ENCODE data around the gene DYNLL1.
"Not testable (repeated sequence)": the region's sequence is repeated elsewhere in the genome, so short reads cannot be mapped to it uniquely, and the experiment has no call there.

DYNLL1 gene

DNA sequence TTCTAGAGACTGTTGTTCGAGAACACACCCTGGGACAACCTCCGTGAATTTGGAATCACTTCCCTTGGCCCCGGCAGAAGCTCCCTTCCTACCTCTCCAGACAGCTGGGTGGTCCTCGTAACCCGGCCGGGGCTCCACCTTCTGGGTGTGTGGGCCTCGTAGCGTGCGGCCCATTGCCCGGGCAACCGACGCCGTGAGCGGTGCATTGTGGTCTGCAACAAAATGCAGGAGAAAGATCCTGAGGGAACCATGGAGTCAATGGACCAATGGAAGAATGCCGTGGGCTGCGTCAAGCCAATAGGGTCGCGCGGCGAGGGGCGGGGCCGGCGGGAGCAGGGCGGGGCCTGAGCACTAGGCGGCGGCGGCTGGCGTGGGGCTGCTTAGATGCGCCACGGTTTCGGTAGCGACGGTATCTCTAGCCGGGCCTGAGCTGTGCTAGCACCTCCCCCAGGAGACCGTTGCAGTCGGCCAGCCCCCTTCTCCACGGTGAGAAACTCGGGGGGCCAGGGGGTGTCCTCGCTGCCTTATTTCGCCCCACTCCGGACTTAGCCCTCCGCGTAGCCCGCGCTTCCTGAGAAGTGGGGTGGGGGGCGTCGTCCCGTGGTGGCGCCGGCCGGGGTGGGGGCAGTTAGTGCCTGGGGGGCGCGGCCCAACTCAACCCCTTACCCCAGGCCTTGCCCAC, at the start of gene DYNLL1:
Gene DYNLL1, plus strand, starts transcription at position 383 of the 682 bp plus-strand sequence. CDS start 309 bp downstream, outside the sequence.
- peaks cover 5% of the 10 kb centered on the region; the same call in 1 of the 2 replicates for H3K36me3 ChIP-seq (ENCODE audit: control insufficient read depth, insufficient read depth, low read length)
- H3K4me1 ChIP-seq (ENCODE audit: control insufficient read depth, insufficient read depth, low read length) = no peaks in the 10 kb centered on the region
- no peaks in the 10 kb centered on the region for H3K9me3 ChIP-seq (ENCODE audit: control insufficient read depth, insufficient read depth, low read length)
- no peaks in the 10 kb centered on the region for H3K27me3 ChIP-seq (ENCODE audit: control insufficient read depth, insufficient read depth, low read length)
- DNase-seq (ENCODE audit: low read depth, low spot score) = peak; percentile 98
- WGBS (ENCODE audit: insufficient coverage, insufficient read length) = no CpG with 5 or more reads among the region's 53 CpGs
- peak within 1 kb of the TSS; percentile 77 for H3K4me3 ChIP-seq (ENCODE audit: low read length)
- H3K27ac ChIP-seq (ENCODE audit: low read length) = no peak within 1 kb of the TSS

- peak overlapping the region; percentile 82 for H3K4me3 ChIP-seq (ENCODE audit: low read length)
- H3K27me3 ChIP-seq (ENCODE audit: control insufficient read depth, insufficient read depth, low read length); DNase-seq (ENCODE audit: low read depth, low spot score); H3K9me3 ChIP-seq (ENCODE audit: control insufficient read depth, insufficient read depth, low read length); H3K27ac ChIP-seq (ENCODE audit: low read length); H3K36me3 ChIP-seq (ENCODE audit: control insufficient read depth, insufficient read depth, low read length); H3K4me1 ChIP-seq (ENCODE audit: control insufficient read depth, insufficient read depth, low read length): not testable (repeated sequence)
- no CpG with 5 or more reads among the region's 17 CpGs for WGBS (ENCODE audit: insufficient coverage, insufficient read length)
These were observed 49.1 kb upstream of the DYNLL1 start for GRCh38 chr12:120446844-120447178.

- H3K27ac ChIP-seq (ENCODE audit: low read length) = no peak overlapping the region
- no peaks in the 10 kb centered on the region for H3K27me3 ChIP-seq (ENCODE audit: control insufficient read depth, insufficient read depth, low read length)
- no peaks in the 10 kb centered on the region for H3K9me3 ChIP-seq (ENCODE audit: control insufficient read depth, insufficient read depth, low read length)
- no peak overlapping the region for H3K4me3 ChIP-seq (ENCODE audit: low read length)
- H3K36me3 ChIP-seq (ENCODE audit: control insufficient read depth, insufficient read depth, low read length) = peaks cover 4% of the 10 kb centered on the region; the same call in 1 of the 2 replicates
- H3K4me1 ChIP-seq (ENCODE audit: control insufficient read depth, insufficient read depth, low read length) = no peaks in the 10 kb centered on the region
- no peak for DNase-seq (ENCODE audit: low read depth, low spot score)
- WGBS (ENCODE audit: insufficient coverage, insufficient read length) = no CpG with 5 or more reads among the region's 4 CpGs
These were observed 47.9 kb upstream of the DYNLL1 start for GRCh38 chr12:120447992-120448391.

DNA sequence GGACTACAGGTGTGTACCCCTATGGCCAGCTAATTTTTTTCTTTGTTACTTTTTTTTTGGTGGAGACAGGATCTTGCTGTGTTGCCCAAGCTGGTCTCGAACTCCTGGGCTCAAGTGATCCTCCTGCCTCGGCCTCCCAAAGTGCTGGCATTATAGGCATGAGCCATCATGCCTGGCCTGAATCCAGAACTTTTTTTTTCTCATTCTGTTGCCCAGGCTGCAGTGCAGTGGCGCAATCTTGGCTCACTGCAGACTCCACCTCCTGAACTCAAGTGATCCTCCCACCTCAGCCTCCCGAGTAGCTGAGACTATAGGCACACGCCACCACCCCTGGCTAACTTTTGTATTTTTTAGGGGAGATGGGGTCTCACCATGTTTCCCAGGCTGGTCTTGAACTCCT, 43.4 kb upstream of the DYNLL1 start:
- not testable (repeated sequence) for H3K27me3 ChIP-seq (ENCODE audit: control insufficient read depth, insufficient read depth, low read length); H3K4me1 ChIP-seq (ENCODE audit: control insufficient read depth, insufficient read depth, low read length); H3K36me3 ChIP-seq (ENCODE audit: control insufficient read depth, insufficient read depth, low read length); H3K27ac ChIP-seq (ENCODE audit: low read length); DNase-seq (ENCODE audit: low read depth, low spot score); H3K4me3 ChIP-seq (ENCODE audit: low read length); H3K9me3 ChIP-seq (ENCODE audit: control insufficient read depth, insufficient read depth, low read length)
- WGBS (ENCODE audit: insufficient coverage, insufficient read length) = no CpG with 5 or more reads among the region's 5 CpGs

DNA sequence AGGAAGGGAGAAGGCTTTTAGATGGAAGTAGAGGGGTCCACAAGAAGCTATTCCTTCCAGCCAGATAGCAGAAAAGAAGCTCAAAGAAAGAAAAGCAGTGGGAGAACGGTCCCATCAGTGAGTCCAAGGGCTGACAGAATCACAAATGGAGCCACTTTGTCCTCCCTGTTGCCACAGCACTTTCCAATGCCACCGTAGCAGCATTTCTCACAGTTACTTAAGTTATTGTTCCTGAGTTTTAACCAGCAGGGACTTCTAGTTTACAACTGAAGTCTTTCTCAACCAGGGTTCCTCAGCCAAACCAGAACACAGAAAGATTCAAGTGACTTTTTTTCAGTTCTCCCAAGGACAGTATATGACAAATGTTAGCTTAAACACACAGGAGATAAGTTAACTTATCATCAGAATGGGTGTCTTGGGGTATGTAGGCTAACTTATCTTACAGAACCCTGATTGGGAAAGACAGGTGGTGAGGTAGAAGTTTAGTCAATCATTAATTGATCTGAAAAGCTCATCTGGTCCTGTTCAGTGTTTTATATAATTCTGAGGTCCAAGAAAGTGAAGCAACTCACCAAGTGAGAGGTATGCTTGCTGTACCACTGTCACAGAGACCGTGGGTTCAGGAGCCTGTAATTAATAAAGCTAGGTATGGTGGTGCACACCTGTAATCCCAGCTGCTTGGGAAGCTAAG, 42.7 kb upstream of the DYNLL1 start:
- WGBS (ENCODE audit: insufficient coverage, insufficient read length) = no CpG with 5 or more reads among the region's 3 CpGs
- H3K36me3 ChIP-seq (ENCODE audit: control insufficient read depth, insufficient read depth, low read length) = peaks cover 6% of the 10 kb centered on the region; the same call in 1 of the 2 replicates
- no peaks in the 10 kb centered on the region for H3K27me3 ChIP-seq (ENCODE audit: control insufficient read depth, insufficient read depth, low read length)
- no peak overlapping the region for H3K4me3 ChIP-seq (ENCODE audit: low read length)
- no peak overlapping the region for H3K27ac ChIP-seq (ENCODE audit: low read length)
- DNase-seq (ENCODE audit: low read depth, low spot score) = no peak
- H3K9me3 ChIP-seq (ENCODE audit: control insufficient read depth, insufficient read depth, low read length) = no peaks in the 10 kb centered on the region
- H3K4me1 ChIP-seq (ENCODE audit: control insufficient read depth, insufficient read depth, low read length) = no peaks in the 10 kb centered on the region

- no peak for DNase-seq (ENCODE audit: low read depth, low spot score)
- peaks cover 7% of the 10 kb centered on the region; the same call in 1 of the 2 replicates for H3K36me3 ChIP-seq (ENCODE audit: control insufficient read depth, insufficient read depth, low read length)
- no peaks in the 10 kb centered on the region for H3K9me3 ChIP-seq (ENCODE audit: control insufficient read depth, insufficient read depth, low read length)
- H3K27me3 ChIP-seq (ENCODE audit: control insufficient read depth, insufficient read depth, low read length) = no peaks in the 10 kb centered on the region
- WGBS (ENCODE audit: insufficient coverage, insufficient read length) = no CpG with 5 or more reads among the region's 4 CpGs
- H3K4me1 ChIP-seq (ENCODE audit: control insufficient read depth, insufficient read depth, low read length) = no peaks in the 10 kb centered on the region
- H3K4me3 ChIP-seq (ENCODE audit: low read length) = no peak overlapping the region
- no peak overlapping the region for H3K27ac ChIP-seq (ENCODE audit: low read length)
These were observed 41.9 kb upstream of the DYNLL1 start for GRCh38 chr12:120453977-120454376.

DNA sequence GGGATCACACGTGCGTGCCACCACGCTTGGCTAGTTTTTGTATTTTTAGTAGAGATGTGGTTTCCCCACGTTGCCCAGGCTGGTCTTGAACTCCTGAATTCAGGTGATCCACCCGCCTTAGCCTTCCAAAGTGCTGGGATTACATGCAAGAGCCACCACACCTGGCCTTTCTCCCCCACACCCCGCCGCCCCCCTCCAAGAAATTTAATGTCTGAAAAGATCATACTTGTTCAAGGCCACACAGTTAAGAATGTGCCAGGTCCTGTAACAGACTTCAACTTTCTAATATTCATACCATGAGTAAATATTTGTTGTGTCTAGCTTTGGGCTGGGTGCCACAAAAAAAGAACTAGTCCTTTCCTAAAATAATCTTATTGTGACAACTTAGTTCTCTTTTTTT, 40.6 kb upstream of the DYNLL1 start:
- Histone ChIP-seq H3K4me1 (ENCODE audit: control insufficient read depth, insufficient read depth, low read length) (no peaks in the 10 kb centered on the region), H3K4me3 (ENCODE audit: low read length) (no peak overlapping the region), H3K9me3 (ENCODE audit: control insufficient read depth, insufficient read depth, low read length) (no peaks in the 10 kb centered on the region), H3K36me3 (ENCODE audit: control insufficient read depth, insufficient read depth, low read length) (peaks cover 13% of the 10 kb centered on the region; the same call in 1 of the 2 replicates), H3K27ac (ENCODE audit: low read length) (no peak overlapping the region), H3K27me3 (ENCODE audit: control insufficient read depth, insufficient read depth, low read length) (no peaks in the 10 kb centered on the region)
- no peak for DNase-seq (ENCODE audit: low read depth, low spot score)
- WGBS (ENCODE audit: insufficient coverage, insufficient read length) = no CpG with 5 or more reads among the region's 7 CpGs

- Histone ChIP-seq H3K4me1 (ENCODE audit: control insufficient read depth, insufficient read depth, low read length) (no peaks in the 10 kb centered on the region), H3K36me3 (ENCODE audit: control insufficient read depth, insufficient read depth, low read length) (peaks cover 13% of the 10 kb centered on the region; the same call in 1 of the 2 replicates), H3K27me3 (ENCODE audit: control insufficient read depth, insufficient read depth, low read length) (no peaks in the 10 kb centered on the region), H3K4me3 (ENCODE audit: low read length) (no peak overlapping the region), H3K27ac (ENCODE audit: low read length) (no peak overlapping the region), H3K9me3 (ENCODE audit: control insufficient read depth, insufficient read depth, low read length) (no peaks in the 10 kb centered on the region)
- DNase-seq (ENCODE audit: low read depth, low spot score) = no peak
- WGBS (ENCODE audit: insufficient coverage, insufficient read length) = no CpG with 5 or more reads among the region's 6 CpGs
These were observed 38.8 kb upstream of the DYNLL1 start for GRCh38 chr12:120457133-120457532.

DNA sequence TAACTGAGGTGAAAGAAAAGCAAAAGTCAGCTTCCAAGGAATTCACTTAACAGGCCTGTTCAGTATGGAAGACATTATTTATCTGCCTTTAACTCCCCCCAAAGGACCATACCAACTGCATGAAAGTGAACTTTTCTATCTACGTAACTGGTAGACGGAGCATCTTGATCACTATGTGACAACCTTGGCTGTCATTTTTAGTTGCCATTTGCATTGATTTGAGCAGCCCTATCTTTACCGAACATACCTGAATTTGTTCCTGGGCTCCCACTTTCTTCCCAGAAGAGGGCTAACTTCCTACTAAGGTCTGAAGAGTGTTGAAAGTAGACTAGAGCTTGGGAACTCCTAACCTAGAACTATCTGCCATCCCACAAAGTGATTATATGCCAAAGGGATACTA, 35.8 kb upstream of the DYNLL1 start:
- DNase-seq (ENCODE audit: low read depth, low spot score) = no peak
- H3K4me1 ChIP-seq (ENCODE audit: control insufficient read depth, insufficient read depth, low read length) = no peaks in the 10 kb centered on the region
- H3K9me3 ChIP-seq (ENCODE audit: control insufficient read depth, insufficient read depth, low read length) = no peaks in the 10 kb centered on the region
- H3K36me3 ChIP-seq (ENCODE audit: control insufficient read depth, insufficient read depth, low read length) = peaks cover 30% of the 10 kb centered on the region; the same call in 1 of the 2 replicates
- no CpG with 5 or more reads among the region's 3 CpGs for WGBS (ENCODE audit: insufficient coverage, insufficient read length)
- no peak overlapping the region for H3K4me3 ChIP-seq (ENCODE audit: low read length)
- H3K27me3 ChIP-seq (ENCODE audit: control insufficient read depth, insufficient read depth, low read length) = no peaks in the 10 kb centered on the region
- H3K27ac ChIP-seq (ENCODE audit: low read length) = no peak overlapping the region

DNA sequence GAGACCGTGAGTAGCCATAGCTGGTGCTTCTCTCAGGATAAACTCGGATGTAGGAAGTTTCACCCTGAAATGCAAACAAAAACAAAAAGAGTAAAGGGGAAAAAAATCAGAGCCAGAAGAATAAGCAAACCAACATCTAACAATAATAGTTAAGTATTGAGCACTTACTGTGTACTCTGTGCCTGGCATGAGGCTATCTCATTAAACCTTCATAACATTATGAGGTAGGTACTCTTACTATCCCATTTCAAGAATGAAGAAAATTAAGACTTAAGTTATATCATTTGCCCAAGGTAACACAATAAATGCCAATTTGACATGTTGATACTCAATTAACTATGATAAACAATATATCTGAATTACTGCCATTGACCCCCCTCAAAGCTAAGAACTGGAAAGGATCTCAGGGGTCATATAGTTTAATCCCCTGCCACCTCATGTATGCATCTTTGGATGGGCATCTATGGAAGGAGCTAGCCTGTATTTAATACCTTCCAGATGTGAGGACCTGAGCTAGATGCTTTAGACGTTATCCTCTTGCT, 33.7 kb upstream of the DYNLL1 start:
- no CpG with 5 or more reads among the region's 3 CpGs for WGBS (ENCODE audit: insufficient coverage, insufficient read length)
- H3K4me1 ChIP-seq (ENCODE audit: control insufficient read depth, insufficient read depth, low read length) = peaks cover 1% of the 10 kb centered on the region; the same call in 1 of the 2 replicates
- H3K9me3 ChIP-seq (ENCODE audit: control insufficient read depth, insufficient read depth, low read length) = no peaks in the 10 kb centered on the region
- peaks cover 30% of the 10 kb centered on the region; the same call in 1 of the 2 replicates for H3K36me3 ChIP-seq (ENCODE audit: control insufficient read depth, insufficient read depth, low read length)
- no peak overlapping the region for H3K4me3 ChIP-seq (ENCODE audit: low read length)
- no peak for DNase-seq (ENCODE audit: low read depth, low spot score)
- H3K27ac ChIP-seq (ENCODE audit: low read length) = no peak overlapping the region
- no peaks in the 10 kb centered on the region for H3K27me3 ChIP-seq (ENCODE audit: control insufficient read depth, insufficient read depth, low read length)
